Transverse colon (tissue), 4 donors: ENCODE measurements around the gene CRX. TPM values are rescaled to one million over a fixed set of nuclear protein-coding genes. Genes with fewer than 3 reads are reported as not detected.

ENCODE experiments used
- DNase-seq: peaks from one replicate; pipeline ENCODE4 v3.0.0-alpha.2; 2019
- H3K27ac ChIP-seq, 4 donors: fragments of 200-600 bp; sonication (generic); 2 replicates each; pipeline ENCODE4 v1.5.1; 2016 to 2018; ENCODE audit warnings: inconsistent platforms in 4 of 4
- H3K27me3 ChIP-seq: fragments of 200-600 bp; sonication (generic); 2 replicates; pipeline ENCODE4 v1.5.1; 2017; ENCODE audit warnings: inconsistent platforms
- H3K36me3 ChIP-seq, 4 donors: fragments of 200-600 bp; sonication (generic); 2 replicates each; pipeline ENCODE4 v1.5.1; 2017 to 2019; ENCODE audit warnings: inconsistent platforms in 4 of 4
- H3K4me1 ChIP-seq, 4 donors: fragments of 200-600 bp; sonication (generic); 2 replicates each; pipeline ENCODE4 v1.5.1; 2017 to 2020; ENCODE audit warnings: inconsistent platforms in 4 of 4
- H3K4me3 ChIP-seq, 4 donors: fragments of 200-600 bp; sonication (generic); 1 replicate in 1 of 4; 2 replicates in 3 of 4; pipeline versions ENCODE4 v1.5.1 to v1.6.1; 2017 to 2019; ENCODE audit warnings: inconsistent platforms in 4 of 4
- H3K9me3 ChIP-seq, 2 donors: fragments of 200-600 bp; sonication (generic); 2 replicates each; pipeline ENCODE4 v1.5.1; 2017 to 2019; ENCODE audit warnings: inconsistent platforms in 2 of 2
- CTCF ChIP-seq, 5 experiments: fragments of 200-600 bp in 3 of 5; fragments of 450-650 bp in 2 of 5; sonication (generic) in 3 of 5; IDR thresholded peaks; 1 replicate in 2 of 5; 2 replicates in 3 of 5; pipeline ENCODE4 v1.5.1; 2016 to 2017; ENCODE audit warnings: antibody characterized with exemption in 5 of 5, inconsistent platforms in 3 of 5, mild to moderate bottlenecking in 2 of 5, moderate library complexity in 1 of 5
- EP300 ChIP-seq: sonication (generic); formaldehyde crosslinking; IDR thresholded peaks from one replicate; pipeline ENCODE4 v1.6.1; 2017; ENCODE audit warnings: antibody characterized with exemption, low read depth
- POLR2A ChIP-seq: fragments of 450-650 bp; IDR thresholded peaks from one replicate; pipeline ENCODE4 v1.6.1; 2016; ENCODE audit warnings: antibody characterized with exemption, mild to moderate bottlenecking, moderate library complexity
- POLR2AphosphoS5 ChIP-seq, 3 donors: sonication (generic); formaldehyde crosslinking; IDR thresholded peaks; one replicate each; pipeline ENCODE4 v1.6.1; 2016; ENCODE audit warnings: antibody characterized with exemption in 3 of 3
- WGBS, 2 donors: methylation state at CpG; one replicate each; pipeline ENCODE4 v1.1.5; 2018; ENCODE audit warnings: low coverage in 1 of 2; 5-methylcytosine and 5-hydroxymethylcytosine counted together
- in situ Hi-C, 4 donors: fragments of 200-750 bp; cut with MboI; loops; one replicate each; pipeline versions ENCODE4 v1.15.0 to v1.15.1; 2017; ENCODE audit warnings: low sequenced_read_pairs in 3 of 4, low pct_ligation_motif_present in 1 of 4, low pct_unique_long_range_greater_than_20kb in 1 of 4
- intact Hi-C: fragments of 100-400 bp; cut with DNase I; formaldehyde crosslinking; loops from one replicate; pipeline ENCODE4 v1.15.1; 2023; ENCODE audit warnings: low total_unique reads
- total RNA-seq, 4 donors: library from RNA; depleted of rRNA; stranded (reverse); fragments of >200 nt; gene quantifications; one replicate each; pipeline ENCODE4 v1.1.0, GENCODE V29; 2016

Gene CRX
- total RNA-seq, 4 donors from 2014 or later: not detected

DNA sequence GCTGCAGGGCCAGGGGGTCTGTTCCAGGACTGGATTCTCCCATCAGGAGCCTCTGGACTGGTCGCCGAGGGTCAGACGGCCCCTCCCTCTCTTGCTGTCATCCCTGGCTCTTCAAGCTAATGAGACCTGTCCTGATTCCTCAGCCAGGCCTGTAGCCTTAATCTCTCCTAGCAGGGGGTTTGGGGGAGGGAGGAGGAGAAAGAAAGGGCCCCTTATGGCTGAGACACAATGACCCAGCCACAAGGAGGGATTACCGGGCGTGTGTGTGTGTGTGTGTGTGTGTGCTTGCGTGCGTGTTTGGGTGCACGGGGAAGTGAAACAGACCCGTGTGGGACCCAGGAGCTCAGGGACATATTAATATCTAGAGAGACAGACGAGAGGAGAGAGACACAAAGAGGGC, 1.9 kb upstream of the CRX start:
- Histone ChIP-seq H3K9me3 (no peaks in the 10 kb centered on the region), H3K4me1 (no peaks in the 10 kb centered on the region), H3K27me3 (peaks cover 36% of the 10 kb centered on the region), H3K4me3 (no peak overlapping the region), H3K27ac (no peak overlapping the region), H3K36me3 (no peaks in the 10 kb centered on the region)
- WGBS, 2 donors: 6% methylated on average over 10 of the region's 10 CpGs; no CpG with 5 or more reads in 1 of the 2 donors
- in situ Hi-C loops (no loop called here), intact Hi-C loops (loop anchor here (5.0 kb wide), 1 partner anchor 587 kb away; no protein-coding TSS in a partner anchor)
- no peak for TF ChIP-seq POLR2AphosphoS5 (IDR thresholded peaks at IDR 0.05)
- TF ChIP-seq POLR2A: no peak
- no peak for TF ChIP-seq CTCF (IDR thresholded peaks at IDR 0.05)
- TF ChIP-seq EP300: no peak
- DNase-seq: no peak

GRCh38 chr19:47820410-47820809, 1.3 kb upstream of the CRX start:
- Histone ChIP-seq H3K9me3 (no peaks in the 10 kb centered on the region), H3K4me1 (no peaks in the 10 kb centered on the region), H3K27ac (no peak overlapping the region), H3K27me3 (peaks cover 36% of the 10 kb centered on the region), H3K4me3 (no peak overlapping the region), H3K36me3 (no peaks in the 10 kb centered on the region)
- in situ Hi-C loops (no loop called here), intact Hi-C loops (loop anchor here (5.0 kb wide), 1 partner anchor 587 kb away; no protein-coding TSS in a partner anchor)
- TF ChIP-seq EP300 (no peak), POLR2A (no peak), POLR2AphosphoS5 (IDR thresholded peaks at IDR 0.05) (no peak), CTCF (IDR thresholded peaks at IDR 0.05) (no peak)
- WGBS, 2 donors: 60 to 68% methylated on average over 1 to 2 of the region's 2 CpGs
- no peak for DNase-seq

GRCh38 chr19:47824396-47824795, 2.7 kb downstream of the CRX start:
- TF ChIP-seq POLR2AphosphoS5 (IDR thresholded peaks at IDR 0.05) (no peak), CTCF (IDR thresholded peaks at IDR 0.05) (no peak), EP300 (no peak), POLR2A (no peak)
- peaks cover 35% of the 10 kb centered on the region for H3K27me3 ChIP-seq
- H3K4me1 ChIP-seq: no peaks in the 10 kb centered on the region
- no peak overlapping the region for H3K27ac ChIP-seq
- intact Hi-C loops (loop anchor here (5.0 kb wide), 1 partner anchor 583 kb away; no protein-coding TSS in a partner anchor), in situ Hi-C loops (no loop called here)
- no peak overlapping the region for H3K4me3 ChIP-seq
- no peak for DNase-seq
- no peaks in the 10 kb centered on the region for H3K9me3 ChIP-seq
- WGBS, 2 donors: 70% methylated on average over 6 of the region's 6 CpGs; no CpG with 5 or more reads in 1 of the 2 donors
- no peaks in the 10 kb centered on the region for H3K36me3 ChIP-seq

DNA sequence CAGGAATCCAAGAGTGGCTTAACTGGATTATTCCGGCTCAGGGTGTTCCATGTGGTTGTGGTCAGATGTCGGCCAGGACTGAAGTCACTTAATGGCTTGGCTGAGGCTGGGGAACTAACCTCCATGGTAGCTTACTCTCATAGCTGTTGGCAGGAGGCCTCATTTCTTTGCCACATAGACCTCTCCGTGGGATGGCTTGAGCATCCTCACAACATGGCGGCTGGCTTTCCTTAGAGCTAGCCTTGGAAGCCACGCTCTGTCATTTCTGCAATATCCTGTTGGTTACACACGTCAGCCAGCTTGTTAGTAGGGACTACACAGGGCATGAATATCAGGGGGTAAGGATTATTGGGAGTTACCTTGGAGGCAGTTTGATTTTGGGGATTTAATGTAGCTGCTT, 5.1 kb downstream of the CRX start:
- TF ChIP-seq POLR2A (no peak), POLR2AphosphoS5 (IDR thresholded peaks at IDR 0.05) (no peak), CTCF (IDR thresholded peaks at IDR 0.05) (no peak), EP300 (no peak)
- Histone ChIP-seq H3K27me3 (peaks cover 11% of the 10 kb centered on the region), H3K9me3 (no peaks in the 10 kb centered on the region)

More for the DNA sequence above, 5.1 kb downstream of the CRX start:
- intact Hi-C loops (no loop called here), in situ Hi-C loops (loop anchor here in 1 of 4 donors (25.0 kb wide), 1 partner anchor 186 kb away; no protein-coding TSS in a partner anchor)
- H3K36me3 ChIP-seq: no peaks in the 10 kb centered on the region
- no peaks in the 10 kb centered on the region for H3K4me1 ChIP-seq
- 91 to 100% methylated on average over 1 to 6 of the region's 6 CpGs for WGBS, 2 donors
- no peak overlapping the region for H3K4me3 ChIP-seq
- no peak for DNase-seq
- no peak overlapping the region for H3K27ac ChIP-seq
